ENCODE data around the gene PIGBOS1.
"Not testable (repeated sequence)": the region's sequence is repeated elsewhere in the genome, so short reads cannot be mapped to it uniquely, and the experiment has no call there.

The PIGBOS1 gene

DNA sequence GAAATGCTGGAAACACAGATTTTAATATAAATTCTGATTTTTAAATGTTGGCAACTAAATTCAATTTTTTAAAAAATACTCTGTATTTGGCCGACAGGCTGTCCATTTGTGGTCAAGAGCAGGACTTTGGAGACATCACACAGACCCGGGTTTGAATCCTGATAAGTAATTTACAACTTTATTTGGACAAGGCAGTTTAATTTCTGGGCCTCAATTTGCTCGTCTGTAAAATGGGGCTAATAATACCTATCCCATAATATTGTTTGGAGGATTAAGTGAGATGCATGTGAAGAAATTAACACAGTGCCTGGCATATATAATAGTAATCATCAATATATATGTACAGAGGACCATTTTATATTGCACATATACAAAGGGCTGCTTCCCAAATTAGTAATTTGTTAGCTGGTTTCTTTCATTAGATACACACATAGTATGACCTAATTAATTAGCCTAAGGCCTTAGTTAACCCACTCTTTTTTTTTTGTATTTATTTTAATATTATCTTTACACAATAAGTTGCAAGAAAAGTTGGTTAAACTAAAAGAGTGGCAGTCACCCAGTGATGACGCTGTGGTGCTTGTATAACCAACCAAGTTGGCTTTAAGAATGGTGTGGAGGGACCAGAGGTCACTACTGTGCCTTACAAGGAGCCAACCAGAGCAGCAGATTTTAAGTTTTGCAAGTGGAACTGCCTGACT is 764 bp upstream of the PIGBOS1 start:
- peak overlapping the region; percentile 77 for H3K4me3 ChIP-seq (ENCODE audit: low read depth, low read length)
- no peak for DNase-seq (ENCODE audit: low read depth)
- TF ChIP-seq, protein P1, sequence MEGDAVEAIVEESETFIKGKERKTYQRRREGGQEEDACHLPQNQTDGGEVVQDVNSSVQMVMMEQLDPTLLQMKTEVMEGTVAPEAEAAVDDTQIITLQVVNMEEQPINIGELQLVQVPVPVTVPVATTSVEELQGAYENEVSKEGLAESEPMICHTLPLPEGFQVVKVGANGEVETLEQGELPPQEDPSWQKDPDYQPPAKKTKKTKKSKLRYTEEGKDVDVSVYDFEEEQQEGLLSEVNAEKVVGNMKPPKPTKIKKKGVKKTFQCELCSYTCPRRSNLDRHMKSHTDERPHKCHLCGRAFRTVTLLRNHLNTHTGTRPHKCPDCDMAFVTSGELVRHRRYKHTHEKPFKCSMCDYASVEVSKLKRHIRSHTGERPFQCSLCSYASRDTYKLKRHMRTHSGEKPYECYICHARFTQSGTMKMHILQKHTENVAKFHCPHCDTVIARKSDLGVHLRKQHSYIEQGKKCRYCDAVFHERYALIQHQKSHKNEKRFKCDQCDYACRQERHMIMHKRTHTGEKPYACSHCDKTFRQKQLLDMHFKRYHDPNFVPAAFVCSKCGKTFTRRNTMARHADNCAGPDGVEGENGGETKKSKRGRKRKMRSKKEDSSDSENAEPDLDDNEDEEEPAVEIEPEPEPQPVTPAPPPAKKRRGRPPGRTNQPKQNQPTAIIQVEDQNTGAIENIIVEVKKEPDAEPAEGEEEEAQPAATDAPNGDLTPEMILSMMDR (IDR thresholded peaks at IDR 0.05; ENCODE audit: control insufficient read depth, extremely low read depth, insufficient read depth): no peak

DNA sequence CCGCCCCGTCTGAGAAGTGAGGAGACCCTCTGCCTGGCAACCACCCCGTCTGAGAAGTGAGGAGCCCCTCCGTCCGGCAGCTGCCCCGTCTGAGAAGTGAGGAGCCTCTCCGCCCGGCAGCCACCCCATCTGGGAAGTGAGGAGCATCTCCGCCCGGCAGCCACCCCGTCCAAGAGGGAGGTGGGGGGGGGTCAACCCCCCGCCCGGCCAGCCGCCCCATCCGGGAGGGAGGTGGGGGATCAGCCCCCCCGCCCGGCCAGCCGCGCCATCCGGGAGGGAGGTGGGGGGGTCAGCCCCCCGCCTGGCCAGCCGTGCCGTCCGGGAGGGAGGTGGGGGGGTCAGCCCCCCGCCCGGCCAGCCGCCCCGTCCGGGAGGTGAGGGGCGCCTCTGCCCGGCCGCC is 16.1 kb downstream of the PIGBOS1 start:
- DNase-seq (ENCODE audit: low read depth): not testable (repeated sequence)

DNA sequence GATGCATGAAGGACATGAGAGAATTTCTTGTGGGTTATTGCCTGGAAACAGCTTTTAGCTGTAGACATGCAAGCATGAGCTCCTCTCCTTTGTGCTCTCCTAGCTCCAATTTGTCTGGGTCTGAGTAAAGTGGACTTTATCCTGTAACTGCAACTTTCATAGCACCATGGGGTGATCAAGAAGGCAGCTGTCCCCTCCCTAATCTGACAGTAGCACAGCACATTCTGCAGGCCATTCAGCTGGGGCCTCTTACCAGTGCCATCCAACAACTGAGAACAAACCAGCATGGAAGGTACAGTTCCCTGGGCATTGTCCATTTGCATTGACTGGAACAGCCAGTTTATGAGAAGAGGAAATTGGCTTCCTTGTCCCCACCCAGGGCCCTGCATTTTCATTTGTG is 21.6 kb downstream of the PIGBOS1 start:
- TF ChIP-seq, protein P1 (IDR thresholded peaks at IDR 0.05; ENCODE audit: control insufficient read depth, extremely low read depth, insufficient read depth): no peak
- H3K4me3 ChIP-seq (ENCODE audit: low read depth, low read length): no peak overlapping the region
- no peak for DNase-seq (ENCODE audit: low read depth)

More for the DNA sequence above, 16.1 kb downstream of the PIGBOS1 start:
- H3K4me3 ChIP-seq (ENCODE audit: low read depth, low read length): not testable (repeated sequence)

DNA sequence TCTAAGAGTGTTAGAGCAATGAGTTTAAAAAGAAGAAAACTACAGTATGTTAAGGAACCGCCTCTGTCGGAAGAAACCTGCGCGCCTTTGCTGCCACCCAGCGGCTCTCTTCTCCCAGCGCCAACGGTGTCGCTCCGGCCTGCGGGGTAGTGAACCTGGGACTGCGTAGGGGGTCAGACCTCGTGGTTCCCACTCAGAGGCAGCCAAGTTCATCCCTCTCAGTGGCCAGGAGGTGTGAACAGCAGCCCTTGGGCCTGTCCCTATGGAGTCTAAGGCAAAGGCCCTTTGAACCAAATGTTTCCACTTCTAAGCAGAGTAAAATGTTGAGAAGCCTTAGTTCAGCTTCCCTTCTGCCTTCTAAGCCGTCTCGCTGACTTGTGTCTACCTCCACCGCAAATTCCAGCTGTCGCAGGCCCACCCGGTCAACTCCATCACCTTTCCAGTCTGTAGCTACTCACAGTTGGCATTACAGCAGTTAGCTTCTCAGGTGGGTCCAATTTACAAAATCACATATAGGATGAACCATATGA is 28.3 kb downstream of the PIGBOS1 start:
- DNase-seq (ENCODE audit: low read depth): peak; percentile 41
- TF ChIP-seq, protein P1 (IDR thresholded peaks at IDR 0.05; ENCODE audit: control insufficient read depth, extremely low read depth, insufficient read depth): peak; percentile 88
- peak overlapping the region; percentile 80 for H3K4me3 ChIP-seq (ENCODE audit: low read depth, low read length)

DNA sequence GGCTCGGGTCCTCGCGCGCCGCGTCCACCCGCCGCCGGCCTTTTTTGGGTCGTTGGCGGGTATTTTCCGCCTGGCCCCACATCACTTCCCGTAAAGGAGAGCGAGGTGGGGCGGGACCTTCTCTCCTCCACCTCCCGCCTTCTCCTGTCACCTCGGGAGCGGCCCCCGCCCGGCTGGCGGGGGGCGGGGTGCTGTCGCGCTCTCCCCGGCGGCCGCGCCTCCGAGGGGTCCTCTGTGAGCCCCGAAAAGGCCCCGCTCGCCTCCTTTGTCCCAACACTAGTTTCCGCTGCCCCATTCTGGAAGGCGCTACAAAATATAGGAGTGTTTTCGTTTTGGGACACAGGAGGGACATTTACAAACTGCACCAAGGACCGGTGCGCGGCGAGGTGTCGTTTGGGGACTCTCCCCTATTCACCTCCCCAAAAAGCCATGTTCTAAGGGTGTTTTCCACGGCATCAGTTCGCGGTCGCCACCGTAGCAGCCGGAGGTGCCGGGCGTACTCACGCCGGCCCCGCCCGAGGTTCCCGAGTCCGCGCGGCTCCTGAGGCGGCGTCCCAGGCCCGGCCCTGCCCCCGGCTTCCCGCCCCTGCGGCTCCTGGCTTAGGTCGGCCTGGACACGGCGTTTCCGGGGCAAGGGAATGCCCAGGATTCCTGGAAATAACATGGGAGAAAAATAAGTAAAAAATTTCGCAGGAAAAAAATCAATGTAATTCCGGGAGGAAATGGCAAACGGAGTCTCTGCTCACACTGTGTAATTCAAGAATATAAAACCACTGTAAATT is 29.0 kb downstream of the PIGBOS1 start, which contains the start of gene RAB27A:
Gene RAB27A (minus strand): TSS at position 68 of the 782 bp plus-strand sequence. CDS start 54,879 bp downstream, outside the sequence.
- TF ChIP-seq, protein P1 (IDR thresholded peaks at IDR 0.05; ENCODE audit: control insufficient read depth, extremely low read depth, insufficient read depth): no peak
- H3K4me3 ChIP-seq (ENCODE audit: low read depth, low read length): peak within 1 kb of the TSS; percentile 80
- peak; percentile 28 for DNase-seq (ENCODE audit: low read depth)

DNA sequence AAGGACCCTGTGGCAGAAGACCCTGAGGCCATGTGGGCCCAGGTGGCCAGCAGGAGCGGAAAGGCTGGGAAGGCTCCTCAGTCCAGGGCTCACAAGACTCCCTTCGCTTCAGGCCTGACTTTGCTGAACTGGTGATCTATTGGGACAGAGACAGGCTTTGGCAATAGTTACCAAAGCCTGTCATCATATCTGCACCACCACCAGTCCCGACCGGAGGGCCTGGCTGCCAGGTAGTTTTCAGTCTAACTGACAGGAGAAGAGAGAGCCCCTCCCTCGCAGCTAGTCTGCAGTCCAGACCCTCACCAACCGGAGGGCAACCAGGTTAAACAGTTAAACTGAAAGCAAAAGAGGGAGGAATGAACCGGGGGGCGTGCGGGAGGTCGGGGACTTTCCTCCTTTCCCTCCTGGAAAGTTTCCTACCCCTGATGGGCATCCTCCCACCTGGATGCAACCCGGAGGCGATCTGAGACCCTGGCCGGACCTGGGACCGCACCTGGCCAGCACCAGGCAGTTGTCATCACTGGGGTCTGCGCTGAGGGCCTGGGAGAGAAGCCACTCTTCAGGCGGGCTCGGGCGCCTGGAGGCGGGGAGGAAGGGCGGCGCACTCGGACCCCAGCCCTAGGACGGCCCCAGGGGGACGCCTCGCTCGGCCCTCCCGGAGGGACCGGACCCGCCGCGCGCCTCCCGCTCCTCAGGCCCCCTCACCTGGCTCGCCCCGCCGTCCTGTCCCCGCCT is 29.7 kb downstream of the PIGBOS1 start:
- H3K4me3 ChIP-seq (ENCODE audit: low read depth, low read length): peak overlapping the region; percentile 80
- DNase-seq (ENCODE audit: low read depth): no peak
- TF ChIP-seq, protein P1 (IDR thresholded peaks at IDR 0.05; ENCODE audit: control insufficient read depth, extremely low read depth, insufficient read depth): no peak
